GM18873 (cell line): ENCODE results near the gene SLC50A1.
"Not testable (repeated sequence)": the region's sequence is repeated elsewhere in the genome, so short reads cannot be mapped to it uniquely, and the experiment has no call there.

Experiments
- ATAC-seq: cut with Tn5 transposase; IDR thresholded peaks from one replicate; pipeline ENCODE4 v1.9.1; 2021; ENCODE audit warnings: mild to moderate bottlenecking, moderate library complexity, moderate number of reproducible peaks; ENCODE audit not compliant: unreplicated experiment, low FRiP score

Gene SLC50A1

GRCh38 chr1:155133799-155134281 lies 1.8 kb upstream of the SLC50A1 start:
- ATAC-seq: no peak

GRCh38 chr1:155134322-155134721 lies 1.3 kb upstream of the SLC50A1 start:
- no peak for ATAC-seq

DNA sequence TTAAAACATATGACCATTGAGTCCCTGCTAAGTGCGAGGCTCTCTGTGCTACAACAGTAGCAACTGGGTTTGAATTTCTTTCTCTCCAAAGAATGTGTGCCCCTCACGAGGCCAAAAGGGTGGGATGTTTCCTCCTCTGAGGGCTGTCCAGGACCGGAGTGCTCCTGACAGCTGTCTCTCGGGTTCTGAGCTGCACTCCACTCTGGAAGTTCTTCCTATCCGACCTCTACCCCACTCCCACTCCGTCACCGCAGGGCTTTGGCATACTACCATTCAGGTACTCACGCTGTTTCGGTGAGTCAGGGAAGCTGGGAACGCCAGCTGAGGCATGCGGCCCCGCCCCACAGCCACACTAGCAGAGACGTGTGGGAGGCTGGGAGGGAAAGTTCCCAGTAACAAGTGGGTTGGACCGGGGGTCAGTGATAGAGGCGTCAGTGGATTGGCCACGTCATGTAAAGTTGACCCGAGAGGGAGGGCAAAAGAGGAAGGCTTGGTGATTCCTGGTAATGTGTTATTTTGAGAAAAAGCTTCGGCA lies 705 bp upstream of the SLC50A1 start:
- no peak for ATAC-seq

DNA sequence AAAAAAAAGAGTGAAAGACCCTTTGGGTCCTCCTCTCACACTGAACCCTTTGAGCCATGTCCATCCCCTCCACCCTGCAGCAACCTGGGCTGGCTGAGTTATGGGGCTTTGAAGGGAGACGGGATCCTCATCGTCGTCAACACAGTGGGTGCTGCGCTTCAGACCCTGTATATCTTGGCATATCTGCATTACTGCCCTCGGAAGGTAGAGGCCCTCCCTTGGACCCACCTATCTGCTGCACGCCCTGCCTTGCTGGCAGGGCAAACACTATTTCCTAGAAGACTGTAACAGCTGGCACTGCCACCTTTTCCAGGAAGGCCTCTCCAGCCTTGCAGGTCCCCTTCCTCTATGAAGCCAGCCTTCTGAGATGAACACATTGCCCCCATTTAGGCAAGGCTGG lies 1.1 kb downstream of the SLC50A1 start:
- ATAC-seq: no peak

DNA sequence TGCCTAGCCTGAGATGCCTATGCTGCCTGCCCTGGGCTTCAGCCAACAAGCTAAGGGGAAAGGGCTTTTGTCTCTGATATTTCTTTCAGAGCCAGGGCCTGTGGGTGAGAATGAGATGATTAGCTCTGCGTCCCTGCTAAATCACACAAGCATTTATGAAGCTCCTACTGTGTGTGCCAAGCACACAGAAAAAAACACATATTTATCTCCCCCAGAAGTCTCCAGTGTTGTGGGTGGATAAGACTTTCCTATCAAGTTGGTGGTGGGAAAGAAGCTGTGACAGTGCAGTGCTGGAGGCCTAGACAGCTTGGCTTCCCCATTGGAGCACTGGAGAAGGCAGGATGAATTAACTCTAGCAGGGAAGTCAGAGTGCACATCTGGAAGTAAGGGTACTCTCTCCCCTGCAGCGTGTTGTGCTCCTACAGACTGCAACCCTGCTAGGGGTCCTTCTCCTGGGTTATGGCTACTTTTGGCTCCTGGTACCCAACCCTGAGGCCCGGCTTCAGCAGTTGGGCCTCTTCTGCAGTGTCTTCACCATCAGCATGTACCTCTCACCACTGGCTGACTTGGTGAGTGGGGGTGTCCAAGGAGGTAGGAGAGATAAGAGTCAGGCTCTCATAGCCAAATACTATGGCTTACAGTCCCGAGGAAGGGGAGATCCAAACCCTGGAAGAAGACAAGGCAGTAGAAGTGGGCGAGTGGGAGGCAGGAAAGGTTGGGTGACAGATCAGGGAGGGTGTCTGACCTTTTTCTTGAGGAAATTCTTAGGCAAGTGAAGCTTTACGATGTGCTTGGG lies 1.7 kb downstream of the SLC50A1 start:
- no peak for ATAC-seq

DNA sequence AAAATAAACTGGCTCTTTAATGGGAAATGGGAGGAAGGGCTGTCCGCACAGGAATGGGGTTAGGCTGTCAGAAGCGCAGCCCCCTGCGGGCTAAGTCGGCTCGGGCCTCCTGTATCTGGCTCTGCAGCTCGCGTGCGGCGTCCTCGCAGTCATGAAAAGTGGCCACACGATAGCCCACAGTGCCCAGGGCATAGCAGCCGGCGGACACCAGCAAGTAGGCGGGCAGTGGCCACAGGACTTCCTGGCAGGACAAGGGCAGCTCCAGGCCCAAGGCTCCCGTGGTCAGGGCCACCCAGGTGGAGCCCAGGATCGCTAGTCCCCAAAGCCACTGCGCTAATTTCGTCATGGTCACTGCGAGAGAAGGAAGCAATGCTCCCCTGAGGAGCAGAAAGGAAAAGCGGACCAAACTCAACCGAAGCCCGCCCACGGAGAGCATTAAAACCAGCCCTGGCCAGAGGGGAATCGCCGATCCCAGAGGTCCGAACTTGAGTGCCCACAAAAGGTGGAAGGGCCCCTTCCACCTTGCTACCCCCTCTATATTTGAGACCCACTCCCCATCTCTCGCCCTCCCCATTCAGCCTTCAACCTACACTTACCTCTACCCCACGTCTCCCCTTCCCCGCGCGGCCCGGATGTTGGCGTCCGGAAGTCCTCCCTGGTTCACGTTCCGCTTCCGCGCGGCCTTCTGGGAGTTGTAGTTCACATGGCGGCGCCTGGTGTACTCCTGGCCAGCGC lies 4.4 kb downstream of the SLC50A1 start, which contains the start of gene DPM3:
DPM3 (minus strand) TSS at position 637 of the 735 bp plus-strand sequence; CDS start at position 346, 291 bp downstream.
- ATAC-seq: peak; percentile 54

DNA sequence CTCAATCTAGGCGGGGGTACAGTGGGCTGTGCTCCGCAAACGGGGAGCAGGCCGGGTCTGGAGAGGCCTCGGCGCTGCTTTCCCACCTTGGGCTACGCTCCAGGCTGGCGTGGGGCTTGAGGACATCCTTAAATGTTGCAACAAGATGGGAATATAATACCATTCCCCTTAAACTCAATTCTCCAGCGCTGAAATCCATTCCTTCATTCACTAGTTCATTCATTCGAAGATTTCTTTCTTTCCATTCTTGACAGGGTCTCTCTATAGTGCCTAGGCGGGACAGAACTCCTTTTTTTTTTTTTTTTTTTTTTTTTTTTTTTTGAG lies 4.9 kb downstream of the SLC50A1 start:
- no peak for ATAC-seq

DNA sequence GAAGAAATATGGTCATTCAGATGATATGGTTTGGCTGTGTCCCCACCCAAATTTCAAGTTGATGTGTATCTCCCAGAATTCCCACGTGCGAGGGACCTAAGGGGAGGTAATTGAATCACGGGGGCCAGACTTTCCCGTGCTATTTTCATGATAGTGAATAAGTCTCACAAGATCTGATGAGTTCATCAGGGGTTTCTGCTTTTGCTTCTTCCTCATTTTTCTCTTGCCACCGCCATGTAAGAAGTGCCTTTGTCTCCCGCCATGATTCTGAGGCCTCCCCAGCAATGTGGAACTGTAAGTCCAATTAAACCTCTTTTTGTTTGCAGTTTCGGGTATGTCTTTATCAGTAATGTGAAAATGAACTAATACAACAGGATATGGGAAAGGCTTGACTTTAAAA lies 6.1 kb downstream of the SLC50A1 start:
- no peak for ATAC-seq

GRCh38 chr1:155145491-155145890 lies 9.8 kb downstream of the SLC50A1 start:
- no peak for ATAC-seq

- not testable (repeated sequence) for ATAC-seq
Measured at GRCh38 chr1:155155996-155156643, 20.5 kb downstream of the SLC50A1 start.

GRCh38 chr1:155158991-155159390 lies 23.3 kb downstream of the SLC50A1 start:
- no peak for ATAC-seq

DNA sequence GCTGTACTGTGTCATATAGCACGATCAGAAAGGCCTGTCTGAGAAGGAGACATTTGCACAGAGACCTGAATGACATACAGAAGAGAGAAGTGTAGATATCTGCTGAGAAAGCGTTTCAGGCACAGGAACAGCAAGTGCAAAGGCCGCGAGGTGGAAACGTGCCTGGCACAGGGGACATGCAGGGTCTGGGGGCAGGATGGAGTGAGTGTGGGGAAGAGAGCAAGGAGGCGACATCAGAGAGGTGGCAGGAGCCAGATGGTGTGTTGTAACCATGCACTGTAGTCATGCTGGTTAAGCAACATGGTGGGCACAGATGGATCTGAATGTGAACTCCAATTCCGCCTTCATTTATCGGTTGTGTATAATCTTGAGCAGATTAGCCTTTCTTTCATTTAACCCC lies 24.5 kb downstream of the SLC50A1 start:
- no peak for ATAC-seq

GRCh38 chr1:155162631-155163030 lies 27.0 kb downstream of the SLC50A1 start:
- not testable (repeated sequence) for ATAC-seq

- not testable (repeated sequence) for ATAC-seq
Measured at GRCh38 chr1:155163785-155164184, 28.1 kb downstream of the SLC50A1 start.

- ATAC-seq: not testable (repeated sequence)
Measured at GRCh38 chr1:155164625-155165024, 29.0 kb downstream of the SLC50A1 start.

- no peak for ATAC-seq
Measured at GRCh38 chr1:155166051-155166470, 30.4 kb downstream of the SLC50A1 start.

GRCh38 chr1:155166471-155167165 lies 31.0 kb downstream of the SLC50A1 start:
- no peak for ATAC-seq

DNA sequence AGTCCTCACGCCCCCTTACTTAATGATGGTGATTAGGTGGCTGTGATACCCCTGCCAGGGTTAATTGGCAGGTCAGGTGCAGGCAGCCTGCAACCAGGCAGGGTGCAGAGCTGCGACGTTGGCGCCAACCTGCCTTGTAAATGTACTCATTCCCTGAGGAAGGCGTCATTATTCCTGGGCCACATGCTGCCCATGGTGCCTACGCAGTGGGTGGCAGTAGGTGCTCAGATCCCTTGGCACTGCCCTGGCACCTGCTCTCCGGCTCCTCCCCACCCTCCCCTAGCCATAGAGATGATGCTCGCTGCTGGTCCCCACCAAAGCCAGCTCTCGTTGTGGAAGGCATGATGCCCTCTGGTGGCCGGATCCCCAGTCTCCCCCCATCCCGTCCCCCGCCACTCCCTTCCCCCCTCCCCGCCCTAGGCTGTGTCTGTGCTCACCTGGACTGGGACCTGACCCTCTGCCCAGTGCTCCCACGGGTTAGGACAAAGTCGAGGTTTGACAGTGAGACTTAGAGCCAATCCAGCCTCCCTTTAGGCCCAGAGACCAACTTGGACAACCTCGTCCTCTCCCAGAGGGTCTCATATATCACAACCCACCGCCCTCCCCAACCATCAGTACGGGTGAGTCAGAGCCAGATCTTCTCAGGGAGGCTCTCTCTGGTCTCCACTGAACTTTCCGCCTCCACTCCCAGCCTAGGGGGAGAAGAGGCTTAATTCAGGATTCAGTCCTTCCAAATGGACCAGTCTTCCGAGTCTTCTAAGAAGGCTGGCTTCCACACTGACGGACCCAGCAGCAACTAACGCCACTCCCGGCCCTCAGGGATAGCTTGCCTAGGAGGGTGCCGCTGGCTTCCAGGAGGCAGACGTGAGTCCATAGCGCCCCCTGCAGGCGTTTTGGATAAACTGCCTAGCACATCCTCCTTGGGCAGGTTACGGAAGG lies 31.8 kb downstream of the SLC50A1 start:
- no peak for ATAC-seq

DNA sequence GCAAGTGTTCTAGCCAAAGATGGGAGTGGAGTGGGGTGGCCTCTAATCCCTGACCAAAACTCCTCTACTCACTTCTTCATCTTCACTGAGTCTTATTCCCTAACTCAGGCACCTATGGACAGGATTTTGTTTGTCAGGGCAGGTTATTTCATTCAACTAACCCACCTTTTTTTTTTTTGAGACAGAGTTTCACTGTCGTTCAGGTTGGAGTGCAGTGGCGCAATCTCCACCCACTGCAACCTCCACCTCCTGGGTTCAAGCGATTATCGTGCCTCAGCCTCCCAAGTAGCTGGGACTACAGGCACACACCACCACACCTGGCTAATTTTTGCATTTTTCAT lies 32.4 kb downstream of the SLC50A1 start:
- not testable (repeated sequence) for ATAC-seq
